NCI-H345 (cell line): ENCODE data around the gene WIPF2.

Experiments used
- DNase-seq: peaks from one replicate; lab custom pipeline; 2025; lab: John Stamatoyannopoulos, UW

Gene WIPF2

GRCh38 chr17:40247926-40248495 lies 28.9 kb downstream of the WIPF2 start:
- DNase-seq: no peak

- DNase-seq: no peak
These were observed 29.4 kb downstream of the WIPF2 start for GRCh38 chr17:40248507-40248906.

GRCh38 chr17:40251576-40251975 lies 32.5 kb downstream of the WIPF2 start:
- DNase-seq: no peak

GRCh38 chr17:40253565-40253964 lies 34.5 kb downstream of the WIPF2 start:
- no peak for DNase-seq

GRCh38 chr17:40259505-40259904 lies 40.4 kb downstream of the WIPF2 start:
- DNase-seq: no peak

- no peak for DNase-seq
These were observed 41.4 kb downstream of the WIPF2 start for GRCh38 chr17:40260528-40260927.

- DNase-seq: no peak
These were observed 45.5 kb downstream of the WIPF2 start for GRCh38 chr17:40264458-40265185.

DNA sequence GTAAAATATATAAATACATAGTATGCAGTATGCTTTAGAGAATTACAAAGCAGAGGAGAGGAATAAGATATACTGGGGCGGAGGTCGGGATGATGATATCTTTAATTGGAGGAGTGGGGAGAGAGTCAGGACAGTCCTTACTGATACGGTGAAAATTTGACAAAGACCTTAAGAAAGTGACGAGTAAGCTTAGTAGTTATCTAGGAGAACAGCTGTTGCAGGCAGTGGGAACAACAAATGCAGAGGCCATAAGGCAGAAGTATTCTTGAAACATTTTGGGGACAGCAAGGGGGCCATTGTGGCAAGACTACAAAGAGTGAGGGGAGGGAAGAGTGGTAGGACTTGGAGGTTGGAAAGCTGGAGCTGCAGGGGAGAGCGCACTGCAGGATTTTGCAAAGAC lies 46.2 kb downstream of the WIPF2 start:
- no peak for DNase-seq

- DNase-seq: no peak
These were observed 47.8 kb downstream of the WIPF2 start for GRCh38 chr17:40266882-40267281.

DNA sequence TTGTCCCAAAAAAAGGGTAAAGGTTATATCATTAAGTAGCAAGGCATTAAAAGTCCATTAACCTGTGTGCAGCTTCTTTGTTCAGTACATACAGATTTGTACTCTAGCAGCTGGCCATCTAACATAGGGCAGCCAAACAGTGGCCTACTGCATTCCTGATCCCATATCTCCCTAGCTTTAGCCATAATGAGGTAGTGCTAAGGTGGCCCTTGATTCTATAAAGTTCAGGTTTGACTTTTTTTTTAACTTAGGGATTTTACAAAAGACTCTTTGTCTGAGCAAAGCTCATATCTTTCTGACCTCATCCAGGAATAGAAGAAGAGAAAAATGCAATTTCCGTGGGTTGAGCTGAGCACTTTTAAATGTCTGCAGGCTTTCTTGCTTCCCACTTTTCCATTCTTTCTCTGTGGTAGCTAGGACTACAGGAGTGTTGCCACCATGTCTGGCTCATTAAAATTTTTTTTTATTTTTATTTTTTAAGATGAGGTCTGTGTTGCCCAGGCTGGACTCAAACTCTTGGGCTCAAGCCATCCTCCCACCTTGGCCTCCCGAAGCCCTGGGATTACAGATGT lies 49.1 kb downstream of the WIPF2 start:
- no peak for DNase-seq

DNA sequence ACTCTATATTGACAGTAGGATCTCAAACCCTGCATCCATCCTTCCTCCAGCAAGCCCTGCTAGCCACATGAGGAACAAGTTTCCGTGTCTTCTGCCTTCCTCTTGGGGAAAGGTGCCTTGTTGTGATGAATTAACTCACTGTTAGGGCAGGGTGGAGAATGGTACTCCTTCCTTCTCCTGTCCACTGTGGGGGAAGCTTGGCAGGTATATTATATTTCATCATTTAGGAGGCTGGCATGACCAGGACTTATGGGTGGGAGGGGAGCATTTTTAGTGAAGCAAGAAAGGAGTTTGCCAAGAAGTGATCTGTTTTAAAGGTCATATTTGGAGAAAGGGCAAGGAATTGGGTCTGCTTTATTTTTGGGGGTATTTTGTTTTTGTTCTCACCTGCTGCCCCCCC lies 59.3 kb downstream of the WIPF2 start:
- DNase-seq: no peak

DNA sequence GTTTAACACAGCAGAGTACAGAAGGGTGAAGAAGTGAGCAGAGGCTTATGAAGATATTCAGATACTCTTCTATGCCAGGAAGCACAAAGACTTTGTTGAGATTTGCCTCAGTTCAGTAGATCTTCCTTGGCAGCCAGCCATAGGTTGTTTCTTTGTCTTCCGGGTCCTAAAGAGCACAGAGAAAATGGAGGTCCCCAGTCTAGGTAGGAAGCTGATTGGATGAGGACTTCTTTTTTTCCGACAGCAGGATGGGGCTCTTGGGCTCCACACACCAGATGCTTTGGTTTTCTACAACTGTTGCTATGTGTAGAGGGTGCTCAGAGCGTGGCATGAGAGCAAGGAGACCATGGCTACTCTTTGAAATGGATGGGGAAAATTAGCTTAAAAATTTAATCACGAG lies 60.3 kb downstream of the WIPF2 start:
- no peak for DNase-seq

DNA sequence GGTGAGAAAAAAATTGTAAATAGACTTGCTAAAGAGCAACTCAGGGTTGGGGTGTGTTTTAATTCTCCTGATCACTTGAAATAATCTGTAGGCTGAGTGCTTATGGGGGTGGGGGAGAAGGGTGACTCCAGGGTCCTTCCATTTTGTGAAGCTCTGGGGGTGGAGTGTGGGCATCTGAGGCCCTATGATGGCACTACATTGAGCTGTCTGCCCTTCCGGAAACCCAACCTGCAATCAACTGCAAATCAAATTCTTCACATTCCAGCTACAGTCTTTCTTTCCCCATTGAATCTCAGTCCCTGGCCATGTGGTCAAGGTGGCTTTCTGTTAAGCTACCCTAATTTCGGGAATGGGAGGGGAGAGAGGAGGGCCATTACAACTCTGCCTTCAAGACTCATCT lies 62.6 kb downstream of the WIPF2 start:
- DNase-seq: no peak

DNA sequence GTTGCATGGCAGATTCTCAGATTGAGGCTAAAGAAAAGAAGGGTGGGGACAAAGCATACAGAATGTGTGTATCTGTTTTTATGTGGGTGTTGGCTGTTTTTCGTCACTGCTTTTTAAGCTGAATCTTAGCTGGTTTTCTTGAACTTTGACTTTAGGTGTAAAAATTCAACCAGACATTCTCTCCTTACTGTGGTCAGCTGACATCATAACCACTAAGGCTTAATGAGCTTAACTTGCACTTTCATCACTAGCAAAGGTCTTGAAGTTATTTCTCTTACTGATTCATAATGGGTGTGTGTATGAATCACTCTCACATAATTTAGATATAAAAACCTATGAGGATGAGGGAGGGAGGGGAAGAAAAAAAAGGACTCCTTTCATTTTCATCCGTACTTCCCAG lies 64.6 kb downstream of the WIPF2 start:
- no peak for DNase-seq

- no peak for DNase-seq
These were observed 65.1 kb downstream of the WIPF2 start for GRCh38 chr17:40284085-40284713.

DNA sequence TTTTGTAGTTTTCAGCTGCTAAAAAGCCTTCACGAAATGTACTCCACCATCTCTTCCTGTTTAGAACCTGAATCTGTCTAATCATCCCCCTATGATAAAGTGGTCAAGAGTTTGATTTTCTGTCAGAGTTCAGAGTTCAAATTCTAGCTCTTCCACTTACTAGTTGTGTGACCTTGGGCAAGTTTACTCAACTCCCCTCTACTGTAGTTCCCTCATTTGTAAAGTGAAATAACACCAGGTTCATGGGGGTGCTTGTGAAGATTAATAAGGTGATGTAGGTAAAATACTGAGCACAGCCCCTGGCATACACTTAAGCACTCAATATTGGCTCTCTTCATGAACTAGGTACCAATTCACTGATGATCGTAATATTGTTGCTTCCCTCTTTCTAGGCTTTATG lies 67.4 kb downstream of the WIPF2 start:
- no peak for DNase-seq

DNA sequence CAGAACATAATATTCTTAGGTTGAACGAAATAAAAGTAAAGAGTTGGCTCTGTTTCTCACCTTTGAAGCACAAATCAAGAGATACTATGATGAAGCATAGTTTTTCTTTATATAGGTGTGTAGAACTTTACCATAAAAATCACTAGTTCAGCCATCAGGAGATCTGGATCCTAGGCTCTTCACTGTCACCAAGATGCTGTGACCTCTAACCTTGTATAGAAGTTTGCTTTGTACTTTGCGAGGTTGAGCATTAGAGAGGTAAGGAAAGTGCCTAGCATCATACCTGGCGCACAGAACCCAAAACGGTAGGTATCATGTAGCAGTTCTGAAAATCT lies 68.0 kb downstream of the WIPF2 start:
- no peak for DNase-seq

GRCh38 chr17:40287494-40288369 lies 68.6 kb downstream of the WIPF2 start, which contains the start of gene CDC6:
CDC6 (plus strand) TSS chr17:40287879; CDS start chr17:40289421, 1,542 bp downstream.
- DNase-seq: peak; percentile 99

- peak; percentile 40 for DNase-seq
These were observed 71.7 kb downstream of the WIPF2 start for GRCh38 chr17:40290629-40291280.

GRCh38 chr17:40291281-40291664 lies 72.2 kb downstream of the WIPF2 start:
- DNase-seq: no peak

DNA sequence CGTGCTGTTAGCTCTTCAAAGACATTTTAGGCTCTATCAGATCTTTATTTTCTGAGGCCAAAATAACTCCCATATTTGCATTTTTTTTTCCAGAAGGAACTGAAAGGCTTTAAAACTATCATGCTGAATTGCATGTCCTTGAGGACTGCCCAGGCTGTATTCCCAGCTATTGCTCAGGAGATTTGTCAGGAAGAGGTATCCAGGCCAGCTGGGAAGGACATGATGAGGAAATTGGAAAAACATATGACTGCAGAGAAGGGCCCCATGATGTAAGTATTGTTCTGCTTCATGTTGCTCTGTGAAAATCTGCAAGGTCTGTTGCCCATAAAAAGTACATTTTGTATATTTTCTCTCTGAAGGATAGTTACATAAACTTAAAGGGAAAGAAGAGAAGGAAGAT lies 74.3 kb downstream of the WIPF2 start:
- no peak for DNase-seq
